Stimulated activated CD8-positive, alpha-beta memory T cell treated with anti-CD3 and anti-CD28 coated beads, Interleukin-15, amount 100 ng/mL, for 48 hours (primary cell): ENCODE data around the gene HAVCR1.
A peak's percentile ranks its signal among the peaks of the same experiment; 100 is the strongest.
"Not testable (repeated sequence)": the region's sequence is repeated elsewhere in the genome, so short reads cannot be mapped to it uniquely, and the experiment has no call there.

Experiments
- DNase-seq, 2 donors: peaks; one replicate each; pipeline ENCODE4 v3.0.0-alpha.2; 2020; ENCODE audit warnings: low read depth in 2 of 2

HAVCR1 gene

GRCh38 chr5:157050050-157050449 lies 8.9 kb downstream of the HAVCR1 start:
- no peak for DNase-seq

DNA sequence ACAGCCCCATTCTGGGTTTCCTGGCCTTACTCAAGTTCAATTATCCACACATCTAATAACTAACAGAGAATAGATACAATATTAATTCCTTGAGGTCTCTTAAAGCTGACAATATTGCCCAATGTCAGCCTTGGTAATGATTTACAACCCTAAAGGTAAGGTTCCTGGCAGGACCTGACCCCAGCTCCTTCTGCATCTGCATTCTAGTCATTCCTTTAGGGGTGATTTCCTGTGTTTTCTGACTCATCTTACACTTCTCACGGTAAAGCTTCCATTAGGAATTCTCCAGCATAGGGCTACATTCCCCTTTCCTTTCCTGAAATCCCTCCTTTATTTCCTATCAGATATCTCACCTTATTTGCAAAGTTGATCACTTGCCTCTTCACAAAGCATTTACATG lies 9.3 kb downstream of the HAVCR1 start:
- no peak for DNase-seq

DNA sequence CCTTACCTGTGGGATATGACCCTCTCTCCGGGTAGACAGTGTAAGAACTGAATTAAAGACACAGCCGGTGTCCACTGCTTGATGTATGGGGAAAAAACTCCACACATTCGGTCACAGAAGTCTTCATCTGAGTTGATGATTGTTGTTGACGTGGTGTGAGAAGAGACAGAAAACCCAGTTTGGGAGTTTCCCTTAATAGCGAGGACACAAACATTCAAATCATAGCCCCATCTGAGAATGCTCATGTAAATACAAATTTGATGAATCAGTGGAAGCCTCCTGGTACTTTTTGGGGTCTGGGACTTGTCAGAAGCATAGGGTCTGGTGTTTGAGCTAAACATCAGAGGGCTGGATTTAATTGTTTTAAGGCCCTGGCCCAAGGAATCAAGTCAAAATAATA lies 11.0 kb downstream of the HAVCR1 start:
- no peak for DNase-seq

DNA sequence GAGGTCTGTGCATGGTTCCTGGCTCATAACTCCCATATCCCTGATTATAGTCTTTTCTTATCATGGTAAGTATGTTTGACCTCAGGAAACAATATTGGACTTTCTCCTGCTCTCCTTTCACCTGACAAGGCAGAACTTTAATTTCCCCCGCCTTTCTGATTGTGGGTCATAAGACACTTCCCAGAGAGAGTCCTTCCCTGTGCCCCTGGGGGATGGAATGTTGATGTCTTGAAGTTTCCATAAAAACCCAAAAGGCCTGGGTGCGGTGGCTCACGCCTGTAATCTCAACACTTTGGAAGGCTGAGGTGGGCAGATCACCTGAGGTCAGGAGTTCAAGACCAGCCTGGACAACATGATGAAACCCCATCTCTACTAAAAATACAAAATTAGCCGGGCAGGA lies 11.9 kb downstream of the HAVCR1 start:
- DNase-seq: not testable (repeated sequence)

- DNase-seq: no peak
Observed at GRCh38 chr5:157046041-157046440, 12.9 kb downstream of the HAVCR1 start.

- DNase-seq: no peak
Observed at GRCh38 chr5:157045601-157046000, 13.3 kb downstream of the HAVCR1 start.

GRCh38 chr5:157038568-157039187 lies 20.2 kb downstream of the HAVCR1 start:
- DNase-seq: no peak

DNA sequence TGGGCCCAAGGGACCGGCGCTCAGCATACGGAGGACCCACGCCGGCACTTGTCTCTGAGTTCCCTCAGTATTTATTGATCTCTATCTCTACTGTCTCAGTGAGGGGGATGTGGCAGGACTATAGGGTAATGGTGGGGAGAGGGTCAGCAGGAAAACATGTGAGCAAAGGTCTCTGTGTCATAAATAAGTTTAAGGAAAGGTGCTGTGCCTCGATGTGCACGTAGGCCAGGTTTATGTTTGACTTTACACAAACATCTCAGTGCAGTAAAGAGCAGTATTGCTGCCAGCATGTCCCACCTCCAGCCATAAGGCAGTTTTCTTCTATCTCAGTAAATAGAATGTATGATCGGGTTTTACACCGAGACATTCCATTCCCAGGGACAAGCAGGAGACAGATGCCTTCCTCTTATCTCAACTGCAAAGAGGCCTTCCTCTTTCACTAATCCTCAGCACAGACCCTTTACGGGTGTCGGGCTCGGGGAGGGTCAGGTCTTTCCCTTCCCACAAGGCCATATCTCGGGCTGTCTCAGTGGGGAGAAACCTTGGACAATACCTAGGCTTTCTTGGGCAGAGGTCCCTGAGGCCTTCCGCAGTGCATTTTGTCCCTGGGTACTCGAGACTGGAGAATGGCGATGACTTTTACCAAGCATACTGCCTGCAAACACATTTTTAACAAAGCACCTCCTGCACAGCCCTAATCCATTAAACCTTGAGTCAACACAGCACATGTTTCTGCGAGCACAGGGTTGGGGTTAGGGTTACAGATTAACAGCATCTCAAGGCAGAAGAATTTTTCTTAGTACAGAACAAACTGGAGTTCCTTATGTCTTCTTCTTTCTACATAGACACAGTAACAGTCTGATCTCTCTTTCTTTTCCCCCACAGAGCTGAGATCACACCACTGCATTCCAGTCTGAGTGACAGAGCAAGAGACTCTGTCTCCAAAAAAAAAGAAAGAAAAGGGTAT lies 24.5 kb downstream of the HAVCR1 start:
- DNase-seq: not testable (repeated sequence)

DNA sequence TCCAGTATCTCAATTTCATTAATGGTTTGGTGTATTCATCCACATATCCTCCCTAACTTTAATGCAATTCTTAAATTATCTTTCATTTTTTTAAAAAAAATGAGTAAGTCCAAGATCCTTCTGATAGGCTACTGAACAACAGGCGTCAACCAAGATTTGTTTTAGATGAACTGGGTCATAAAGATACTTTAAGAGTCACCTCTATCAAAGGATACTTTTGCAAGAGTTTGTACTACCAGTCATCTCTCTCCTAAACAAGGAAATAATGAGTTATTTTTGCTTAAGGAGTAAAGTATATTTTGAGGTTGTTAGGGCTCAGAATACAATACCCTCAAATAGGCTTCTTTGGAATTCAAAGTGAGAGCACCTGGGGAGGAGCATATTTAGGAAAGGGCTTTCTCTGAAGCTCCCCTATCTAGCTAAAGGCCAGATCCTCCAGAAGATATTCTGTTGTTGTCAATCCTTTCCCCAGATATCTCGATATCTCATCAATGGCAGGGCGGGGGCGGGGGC lies 25.8 kb downstream of the HAVCR1 start:
- DNase-seq: no peak

DNA sequence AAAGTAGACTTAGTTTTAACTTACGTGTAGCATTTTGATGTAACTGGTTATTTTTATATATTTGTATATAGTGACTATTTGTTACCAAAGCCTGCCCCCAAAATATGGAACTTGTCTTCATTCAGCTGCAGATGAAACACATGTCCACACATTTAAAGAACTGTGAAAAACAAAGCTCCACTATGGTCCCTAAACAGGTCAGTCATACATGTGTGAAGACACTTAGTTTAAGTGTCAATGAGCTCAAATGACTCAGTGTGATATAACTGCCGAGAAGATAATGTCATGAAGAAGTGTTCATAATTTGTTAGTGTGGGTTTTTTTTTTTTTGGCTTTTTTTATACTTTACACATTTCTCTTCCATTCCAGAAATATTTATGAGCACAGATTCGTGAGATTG lies 28.2 kb downstream of the HAVCR1 start:
- no peak for DNase-seq

DNA sequence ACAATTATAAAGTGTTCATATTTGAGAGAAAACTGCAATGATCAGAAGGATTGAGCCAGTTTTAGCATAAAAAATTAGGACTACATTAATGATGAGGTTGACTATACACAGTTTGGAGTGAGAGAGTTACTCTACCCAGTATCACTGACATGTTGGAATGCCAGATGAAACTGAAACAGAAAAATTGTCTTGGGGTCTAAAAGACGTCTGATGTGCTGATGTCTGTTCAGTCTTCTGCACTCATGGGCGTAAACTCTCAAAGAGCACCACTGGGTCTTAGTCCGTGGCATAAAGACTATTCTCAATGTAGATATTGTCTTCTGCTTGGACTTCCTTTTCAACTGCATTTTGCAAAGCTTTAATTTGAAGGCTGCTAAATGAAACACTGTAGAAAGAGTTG lies 29.5 kb downstream of the HAVCR1 start:
- no peak for DNase-seq

- DNase-seq: not testable (repeated sequence)
Observed at GRCh38 chr5:157027663-157028062, 31.3 kb downstream of the HAVCR1 start.

DNA sequence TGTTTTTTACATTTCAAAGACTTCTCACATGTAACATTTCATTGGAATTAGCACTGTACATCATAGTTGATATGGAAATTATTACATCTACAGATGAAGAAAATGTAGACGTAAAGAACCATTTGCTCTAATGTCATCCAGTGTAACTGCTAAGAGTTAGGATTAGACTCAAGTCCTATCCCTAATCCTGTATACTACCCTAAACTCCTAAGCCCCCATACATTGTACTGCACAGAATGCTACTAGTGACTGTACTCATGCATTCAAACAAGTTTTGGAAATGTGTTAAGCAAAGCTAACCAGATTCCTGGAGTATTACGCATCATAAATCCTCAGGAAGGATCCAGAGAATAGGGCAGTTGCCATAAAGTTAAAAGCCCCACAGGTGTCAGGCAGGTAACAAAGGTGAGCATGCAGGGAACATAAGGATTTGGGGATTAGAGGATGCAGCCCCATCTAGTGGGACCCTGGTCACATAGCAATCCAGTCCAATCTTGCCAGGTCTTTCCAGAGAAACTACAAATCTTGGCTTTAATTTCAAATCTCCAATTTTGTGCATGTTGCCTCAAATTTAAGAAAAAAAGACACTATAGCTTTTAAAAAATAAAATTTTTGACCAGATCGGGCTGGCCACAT lies 32.0 kb downstream of the HAVCR1 start:
- DNase-seq: no peak

DNA sequence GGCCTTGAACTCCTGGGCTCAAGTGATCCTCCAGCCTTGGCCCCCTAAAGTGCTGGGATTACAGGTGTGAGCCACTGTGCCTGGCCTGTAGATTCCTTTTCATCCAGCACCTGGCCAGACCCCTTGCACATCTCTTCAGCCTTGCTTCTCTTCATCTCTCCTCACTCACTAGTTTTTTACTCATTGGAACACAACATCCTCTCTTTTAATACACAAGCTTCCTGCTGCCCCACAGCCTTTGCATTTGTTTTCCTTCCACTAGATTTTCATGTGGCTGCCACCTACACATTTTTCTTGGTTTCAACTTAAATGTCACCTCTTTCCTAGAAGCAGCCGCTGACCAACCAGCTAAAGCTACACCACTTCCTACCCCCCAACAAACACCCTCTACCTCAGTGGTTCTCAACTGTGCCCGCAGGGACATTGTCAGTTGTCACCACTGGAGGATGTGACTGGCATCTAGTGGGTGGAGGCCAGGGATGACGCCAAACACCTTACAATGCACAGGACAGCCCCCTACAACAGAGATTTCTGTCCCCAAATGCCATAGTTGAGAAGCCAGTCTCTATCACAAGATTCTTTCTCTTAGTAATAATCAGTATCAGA lies 33.7 kb downstream of the HAVCR1 start:
- peak; percentile 80 to 81 for DNase-seq

DNA sequence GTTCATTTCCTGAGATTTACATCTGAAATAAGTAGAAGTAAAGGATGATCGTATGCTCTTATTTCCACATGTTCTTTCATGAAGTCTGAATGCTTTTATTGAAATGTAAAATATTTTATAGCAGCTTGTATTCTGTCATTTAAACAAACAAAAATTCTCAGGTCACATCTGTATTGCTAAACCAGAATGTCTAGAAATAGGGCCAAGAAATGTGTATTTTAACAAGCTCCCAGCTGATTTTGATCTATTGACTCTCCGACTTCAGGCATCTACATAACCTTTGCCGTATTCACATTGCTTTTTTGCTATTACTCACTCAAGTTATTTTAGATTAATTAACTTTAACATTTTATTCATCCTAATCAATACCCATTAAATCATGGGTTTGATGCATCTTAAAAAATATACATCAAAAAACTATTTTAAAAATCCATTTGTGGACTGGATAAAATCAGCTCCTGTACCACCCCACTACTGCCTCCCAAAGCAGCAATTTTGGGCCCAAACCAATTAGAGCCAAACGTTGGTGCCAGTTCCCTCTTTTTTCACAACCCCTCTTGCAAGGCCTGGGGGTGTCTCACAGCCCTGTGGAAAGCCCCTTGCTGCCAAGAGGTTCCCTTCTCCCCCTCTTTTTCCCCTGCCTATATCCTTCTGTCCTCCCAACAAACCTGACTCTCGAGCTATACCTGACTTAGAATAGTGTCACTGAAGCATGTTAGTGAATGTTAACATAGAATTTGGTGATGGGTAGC lies 34.5 kb downstream of the HAVCR1 start:
- no peak for DNase-seq

DNA sequence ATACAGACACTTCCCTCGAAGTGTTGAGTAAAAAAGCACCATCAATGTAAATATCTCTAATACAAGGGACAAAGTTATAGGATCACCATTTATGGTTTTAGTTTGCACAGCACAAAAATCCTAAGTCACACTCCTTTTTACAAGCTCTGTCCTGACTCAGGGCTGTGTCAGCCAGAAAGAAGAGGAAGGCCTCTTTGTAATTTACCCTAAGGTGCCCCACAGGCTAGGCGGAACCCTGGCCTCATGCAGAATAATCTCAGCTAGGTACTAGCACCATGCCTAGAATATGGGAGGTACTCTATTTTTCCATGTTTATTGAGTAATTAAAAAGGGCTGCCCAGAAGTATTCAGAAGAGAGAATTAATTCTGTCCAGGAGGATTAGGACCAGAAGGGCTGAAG lies 36.9 kb downstream of the HAVCR1 start:
- DNase-seq: no peak

GRCh38 chr5:157020511-157021222 lies 38.2 kb downstream of the HAVCR1 start:
- no peak for DNase-seq

DNA sequence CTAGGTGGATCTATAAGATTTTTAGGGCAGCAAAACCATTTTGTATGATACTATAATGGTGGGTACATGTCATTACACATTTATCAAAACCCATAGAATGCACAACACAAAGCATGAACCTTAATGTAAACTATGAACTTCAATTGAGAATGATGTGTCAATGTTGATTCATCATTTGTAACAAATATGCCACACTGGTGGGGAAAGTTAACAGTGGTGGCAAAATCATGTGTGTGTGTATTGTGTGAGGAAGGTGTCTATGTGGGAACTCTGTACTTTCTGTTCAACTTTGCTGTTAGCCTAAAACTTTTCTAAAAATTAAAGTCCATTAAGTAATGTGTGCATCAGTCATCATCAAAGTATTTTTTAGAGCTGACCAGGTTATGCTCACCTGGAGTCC lies 38.9 kb downstream of the HAVCR1 start:
- no peak for DNase-seq

DNA sequence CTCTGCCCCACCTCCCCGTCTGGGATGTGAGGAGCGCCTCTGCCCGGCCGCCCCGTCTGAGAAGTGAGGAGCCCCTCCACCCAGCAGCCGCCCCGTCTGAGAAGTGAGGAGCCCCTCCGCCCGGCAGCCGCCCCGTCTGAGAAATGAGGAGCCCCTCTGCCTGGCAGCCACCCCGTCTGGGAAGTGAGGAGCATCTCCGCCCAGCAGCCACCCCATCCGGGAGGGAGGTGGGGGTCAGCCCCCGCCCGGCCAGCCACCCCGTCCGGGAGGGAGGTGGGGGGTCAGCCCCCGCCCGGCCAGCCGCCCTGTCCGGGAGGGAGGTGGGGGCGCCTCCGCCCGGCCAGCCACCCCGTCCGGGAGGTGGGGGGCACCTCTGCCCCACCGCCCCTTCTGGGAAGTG lies 44.8 kb downstream of the HAVCR1 start:
- not testable (repeated sequence) for DNase-seq

GRCh38 chr5:157006262-157006661 lies 52.7 kb downstream of the HAVCR1 start:
- no peak for DNase-seq
